Endothelial cell of umbilical vein (primary cell): ENCODE data around the gene DUSP15.

Experiments used
- EZH2 ChIP-seq: IDR thresholded peaks from 2 replicates; pipeline ENCODE4 v1.6.1; 2012; ENCODE audit warnings: borderline replicate concordance, low read depth, mild to moderate bottlenecking, moderate library complexity, low read length, inconsistent platforms; ENCODE audit not compliant: severe bottlenecking
- MYC ChIP-seq: IDR thresholded peaks from one replicate; pipeline ENCODE4 v1.6.1; 2011; ENCODE audit warnings: mild to moderate bottlenecking, low read depth, low read length
- POLR2A ChIP-seq: IDR thresholded peaks from 2 replicates; pipeline ENCODE4 v1.6.1; 2012; ENCODE audit warnings: low read depth, mild to moderate bottlenecking, control low read depth, low read length
- TF ChIP-seq, protein P1 (sequence below), 2 donors: IDR thresholded peaks; 1 replicate in 1 of 2; 2 replicates in 1 of 2; pipeline ENCODE4 v1.5.1; 2011; ENCODE audit warnings: low read length in 2 of 2, mild to moderate bottlenecking in 2 of 2, moderate library complexity in 2 of 2, control low read depth in 1 of 2, inconsistent platforms in 1 of 2, low read depth in 1 of 2; ENCODE audit not compliant: insufficient read depth in 1 of 2; ENCODE audit errors: extremely low read depth in 1 of 2

DNA sequence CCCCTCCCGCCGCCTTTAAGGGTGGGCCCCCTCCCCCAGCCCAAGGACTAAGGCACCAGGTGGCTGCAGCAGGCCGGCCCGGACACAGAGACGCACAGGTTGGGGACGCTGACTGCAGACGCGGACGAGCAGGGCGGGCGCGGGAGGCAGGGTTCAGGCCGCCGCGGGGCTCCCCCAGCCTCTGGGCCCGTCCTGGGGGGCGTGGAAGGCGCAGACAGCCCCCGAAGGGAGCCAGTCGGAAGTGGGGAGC, 9.3 kb downstream of the DUSP15 start:
- TF ChIP-seq POLR2A (no peak), EZH2 (no peak), MYC (no peak)
- TF ChIP-seq, protein P1, sequence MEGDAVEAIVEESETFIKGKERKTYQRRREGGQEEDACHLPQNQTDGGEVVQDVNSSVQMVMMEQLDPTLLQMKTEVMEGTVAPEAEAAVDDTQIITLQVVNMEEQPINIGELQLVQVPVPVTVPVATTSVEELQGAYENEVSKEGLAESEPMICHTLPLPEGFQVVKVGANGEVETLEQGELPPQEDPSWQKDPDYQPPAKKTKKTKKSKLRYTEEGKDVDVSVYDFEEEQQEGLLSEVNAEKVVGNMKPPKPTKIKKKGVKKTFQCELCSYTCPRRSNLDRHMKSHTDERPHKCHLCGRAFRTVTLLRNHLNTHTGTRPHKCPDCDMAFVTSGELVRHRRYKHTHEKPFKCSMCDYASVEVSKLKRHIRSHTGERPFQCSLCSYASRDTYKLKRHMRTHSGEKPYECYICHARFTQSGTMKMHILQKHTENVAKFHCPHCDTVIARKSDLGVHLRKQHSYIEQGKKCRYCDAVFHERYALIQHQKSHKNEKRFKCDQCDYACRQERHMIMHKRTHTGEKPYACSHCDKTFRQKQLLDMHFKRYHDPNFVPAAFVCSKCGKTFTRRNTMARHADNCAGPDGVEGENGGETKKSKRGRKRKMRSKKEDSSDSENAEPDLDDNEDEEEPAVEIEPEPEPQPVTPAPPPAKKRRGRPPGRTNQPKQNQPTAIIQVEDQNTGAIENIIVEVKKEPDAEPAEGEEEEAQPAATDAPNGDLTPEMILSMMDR (IDR thresholded peaks at IDR 0.05; ENCODE audit: extremely low read depth in 1 of 2, insufficient read depth in 1 of 2, low read depth in 1 of 2, low read length in 2 of 2), result no peak
